Endothelial cell of hepatic sinusoid (primary cell): ENCODE results near the gene BTN1A1.

ENCODE experiments used
- in situ Hi-C: cut with HindIII; loops from 2 replicates; pipeline ENCODE4 v1.10.0; 2017; ENCODE audit warnings: low sequenced_read_pairs

The BTN1A1 gene

GRCh38 chr6:26475823-26476729, 24.0 kb upstream of the BTN1A1 start:
- in situ Hi-C loops: no loop called here

- in situ Hi-C loops: no loop called here
Measured at GRCh38 chr6:26476896-26477295, 23.2 kb upstream of the BTN1A1 start.

- in situ Hi-C loops: no loop called here
Measured at GRCh38 chr6:26477426-26477825, 22.7 kb upstream of the BTN1A1 start.

- in situ Hi-C loops: no loop called here
Measured at GRCh38 chr6:26478100-26478984, 21.8 kb upstream of the BTN1A1 start.

GRCh38 chr6:26478985-26479278, 21.2 kb upstream of the BTN1A1 start:
- in situ Hi-C loops: no loop called here

GRCh38 chr6:26482338-26482737, 17.8 kb upstream of the BTN1A1 start:
- in situ Hi-C loops: no loop called here

GRCh38 chr6:26483727-26484126, 16.4 kb upstream of the BTN1A1 start:
- in situ Hi-C loops: no loop called here

GRCh38 chr6:26484161-26484560, 15.9 kb upstream of the BTN1A1 start:
- in situ Hi-C loops: no loop called here

GRCh38 chr6:26485112-26485780, 14.9 kb upstream of the BTN1A1 start:
- in situ Hi-C loops: no loop called here

GRCh38 chr6:26486358-26486757, 13.7 kb upstream of the BTN1A1 start:
- in situ Hi-C loops: no loop called here

GRCh38 chr6:26487466-26487865, 12.6 kb upstream of the BTN1A1 start:
- in situ Hi-C loops: no loop called here

- in situ Hi-C loops: no loop called here
Measured at GRCh38 chr6:26489996-26490964, 9.8 kb upstream of the BTN1A1 start.

GRCh38 chr6:26491604-26492003, 8.5 kb upstream of the BTN1A1 start:
- in situ Hi-C loops: no loop called here

GRCh38 chr6:26493258-26493657, 6.8 kb upstream of the BTN1A1 start:
- in situ Hi-C loops: no loop called here

GRCh38 chr6:26494117-26494516, 6.0 kb upstream of the BTN1A1 start:
- in situ Hi-C loops: no loop called here

- in situ Hi-C loops: no loop called here
Measured at GRCh38 chr6:26495281-26495680, 4.8 kb upstream of the BTN1A1 start.

GRCh38 chr6:26497610-26498009, 2.5 kb upstream of the BTN1A1 start:
- in situ Hi-C loops: no loop called here

GRCh38 chr6:26501482-26501986, 1.4 kb downstream of the BTN1A1 start:
- in situ Hi-C loops: loop anchor here (5.0 kb wide), 1 partner anchor 64 kb away; no protein-coding TSS in a partner anchor

- in situ Hi-C loops: loop anchor here (5.0 kb wide), 1 partner anchor 65 kb away; no protein-coding TSS in a partner anchor
Measured at GRCh38 chr6:26502165-26502564, 2.1 kb downstream of the BTN1A1 start.

- in situ Hi-C loops: loop anchor here (5.0 kb wide), 1 partner anchor 65 kb away; no protein-coding TSS in a partner anchor
Measured at GRCh38 chr6:26502626-26503025, 2.5 kb downstream of the BTN1A1 start.
